Gastrocnemius medialis (tissue), 4 donors: ENCODE measurements around the gene TMEM218. TPM values are rescaled to one million over a fixed set of nuclear protein-coding genes. Genes with fewer than 3 reads are reported as not detected.
A peak's percentile ranks its signal among the peaks of the same experiment; 100 is the strongest.

Experiments
- ATAC-seq, 2 donors: fragments of 150-250 bp; one replicate each; pipeline ENCODE4 v1.9.1; 2016
- DNase-seq, 2 donors: peaks; one replicate each; pipeline ENCODE4 v3.0.0-alpha.2; 2019
- H3K27ac ChIP-seq, 4 donors: fragments of 200-600 bp; sonication (generic); 1 replicate in 1 of 4; 2 replicates in 3 of 4; pipeline ENCODE4 v1.5.1; 2016 to 2018; ENCODE audit warnings: mild to moderate bottlenecking in 2 of 4, moderate library complexity in 1 of 4
- H3K27me3 ChIP-seq, 3 donors: fragments of 200-600 bp; sonication (generic) in 2 of 3; 1 replicate in 1 of 3; 2 replicates in 2 of 3; pipeline versions ENCODE4 v1.5.1 to v1.6.0; 2016 to 2019; ENCODE audit warnings: mild to moderate bottlenecking in 1 of 3, moderate library complexity in 1 of 3
- H3K36me3 ChIP-seq, 2 donors: fragments of 200-600 bp; sonication (generic) in 1 of 2; one replicate each; pipeline ENCODE4 v1.5.1; 2017 to 2018
- H3K4me1 ChIP-seq, 2 donors: fragments of 200-600 bp; sonication (generic) in 1 of 2; one replicate each; pipeline ENCODE4 v1.5.1; 2016 to 2017; ENCODE audit warnings: mild to moderate bottlenecking in 2 of 2
- H3K4me3 ChIP-seq, 4 donors: fragments of 200-600 bp; sonication (generic) in 3 of 4; 1 replicate in 1 of 4; 2 replicates in 3 of 4; pipeline ENCODE4 v1.5.1; 2016 to 2019; ENCODE audit warnings: mild to moderate bottlenecking in 2 of 4
- H3K9me3 ChIP-seq, 3 donors: fragments of 200-600 bp; sonication (generic) in 2 of 3; 1 replicate in 1 of 3; 2 replicates in 2 of 3; pipeline ENCODE4 v1.5.1; 2016 to 2019
- POLR2A ChIP-seq, 2 donors: fragments of 450-650 bp; IDR thresholded peaks; one replicate each; pipeline ENCODE4 v1.6.1; 2017; ENCODE audit warnings: antibody characterized with exemption in 2 of 2, mild to moderate bottlenecking in 2 of 2, moderate library complexity in 2 of 2
- in situ Hi-C, 4 donors: fragments of 200-750 bp; cut with MboI; loops; one replicate each; pipeline versions ENCODE4 v1.15.0 to v1.8.0; 2017; ENCODE audit warnings: low sequenced_read_pairs in 4 of 4
- intact Hi-C: fragments of 100-400 bp; cut with DNase I; formaldehyde crosslinking; loops from one replicate; pipeline ENCODE4 v1.15.1; 2023; ENCODE audit warnings: low total_unique reads
- total RNA-seq, 4 donors: library from RNA; depleted of rRNA; stranded (reverse); fragments of >200 nt; gene quantifications; one replicate each; pipeline versions ENCODE4 v1.1.0 to v1.2.3, GENCODE V29; 2016
- TF ChIP-seq, protein P1 (sequence below), 5 experiments: fragments of 450-650 bp in 3 of 5; fragments of 200-600 bp in 2 of 5; sonication (generic) in 2 of 5; IDR thresholded peaks in 4 of 5; conservative IDR thresholded peaks in 1 of 5; 1 replicate in 4 of 5; 2 replicates in 1 of 5; pipeline ENCODE4 v1.5.1; 2016 to 2019; ENCODE audit warnings: antibody characterized with exemption in 5 of 5, mild to moderate bottlenecking in 3 of 5, moderate library complexity in 3 of 5

The TMEM218 gene
- total RNA-seq, 4 donors from 2014 or later = 6.3 to 11.2 (median 9.4) TPM

DNA sequence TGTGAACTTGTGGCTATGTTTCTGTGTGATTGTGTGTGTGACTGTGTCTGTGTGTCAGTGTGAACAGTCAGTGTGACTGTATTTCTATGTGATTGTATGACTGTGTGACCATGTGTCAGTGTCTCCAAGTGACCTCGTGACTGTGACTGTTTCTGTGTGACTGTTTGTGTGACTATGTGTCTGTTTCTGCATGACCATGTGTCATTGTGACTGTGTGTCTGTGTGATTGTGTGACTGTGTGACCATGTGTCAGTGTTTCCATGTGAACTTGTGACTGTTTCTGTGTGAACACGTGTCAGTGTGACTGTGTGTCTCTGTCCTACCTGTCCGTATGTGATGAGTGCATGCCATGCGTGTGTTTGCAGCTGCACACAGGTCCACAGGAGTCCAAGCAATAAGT is 44.3 kb upstream of the TMEM218 start:
- no peak for DNase-seq

DNA sequence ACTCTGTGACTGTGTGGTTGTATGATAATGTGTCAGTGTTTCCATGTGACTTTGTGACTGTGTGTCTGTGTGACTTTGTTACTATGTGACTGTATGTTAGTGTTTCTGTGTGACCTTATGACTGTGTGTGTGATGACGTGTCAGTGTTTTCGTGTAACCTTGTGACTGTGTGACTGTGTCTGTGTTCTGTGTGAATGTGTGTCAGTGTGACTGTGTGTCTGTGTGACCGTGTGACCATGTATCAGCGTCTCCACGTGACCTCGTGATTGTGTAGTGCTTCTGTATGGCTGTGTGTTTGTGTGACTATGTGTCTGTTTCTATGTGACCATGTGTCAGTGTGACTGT is 43.6 kb upstream of the TMEM218 start:
- ATAC-seq (no peak), DNase-seq (no peak)
- TF ChIP-seq, protein P1, sequence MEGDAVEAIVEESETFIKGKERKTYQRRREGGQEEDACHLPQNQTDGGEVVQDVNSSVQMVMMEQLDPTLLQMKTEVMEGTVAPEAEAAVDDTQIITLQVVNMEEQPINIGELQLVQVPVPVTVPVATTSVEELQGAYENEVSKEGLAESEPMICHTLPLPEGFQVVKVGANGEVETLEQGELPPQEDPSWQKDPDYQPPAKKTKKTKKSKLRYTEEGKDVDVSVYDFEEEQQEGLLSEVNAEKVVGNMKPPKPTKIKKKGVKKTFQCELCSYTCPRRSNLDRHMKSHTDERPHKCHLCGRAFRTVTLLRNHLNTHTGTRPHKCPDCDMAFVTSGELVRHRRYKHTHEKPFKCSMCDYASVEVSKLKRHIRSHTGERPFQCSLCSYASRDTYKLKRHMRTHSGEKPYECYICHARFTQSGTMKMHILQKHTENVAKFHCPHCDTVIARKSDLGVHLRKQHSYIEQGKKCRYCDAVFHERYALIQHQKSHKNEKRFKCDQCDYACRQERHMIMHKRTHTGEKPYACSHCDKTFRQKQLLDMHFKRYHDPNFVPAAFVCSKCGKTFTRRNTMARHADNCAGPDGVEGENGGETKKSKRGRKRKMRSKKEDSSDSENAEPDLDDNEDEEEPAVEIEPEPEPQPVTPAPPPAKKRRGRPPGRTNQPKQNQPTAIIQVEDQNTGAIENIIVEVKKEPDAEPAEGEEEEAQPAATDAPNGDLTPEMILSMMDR (IDR thresholded peaks at IDR 0.05 in 4 of 5, conservative IDR thresholded peaks at IDR 0.05 in 1 of 5) = no peak
- no peak for TF ChIP-seq POLR2A (IDR thresholded peaks at IDR 0.05)
- Histone ChIP-seq H3K9me3 (no peaks in the 10 kb centered on the region), H3K27me3 (no peaks in the 10 kb centered on the region), H3K27ac (no peak overlapping the region), H3K36me3 (no peaks in the 10 kb centered on the region), H3K4me3 (no peak overlapping the region), H3K4me1 (no peaks in the 10 kb centered on the region)
- intact Hi-C loops (no loop called here), in situ Hi-C loops (no loop called here)

More for the DNA sequence above, 44.3 kb upstream of the TMEM218 start:
- Histone ChIP-seq H3K27ac (no peak overlapping the region), H3K9me3 (no peaks in the 10 kb centered on the region), H3K27me3 (no peaks in the 10 kb centered on the region), H3K4me3 (no peak overlapping the region), H3K4me1 (no peaks in the 10 kb centered on the region), H3K36me3 (no peaks in the 10 kb centered on the region)
- no peak for ATAC-seq
- in situ Hi-C loops = no loop called here
- intact Hi-C loops = no loop called here
- no peak for TF ChIP-seq POLR2A (IDR thresholded peaks at IDR 0.05)
- TF ChIP-seq, protein P1 (IDR thresholded peaks at IDR 0.05 in 4 of 5, conservative IDR thresholded peaks at IDR 0.05 in 1 of 5) = no peak

DNA sequence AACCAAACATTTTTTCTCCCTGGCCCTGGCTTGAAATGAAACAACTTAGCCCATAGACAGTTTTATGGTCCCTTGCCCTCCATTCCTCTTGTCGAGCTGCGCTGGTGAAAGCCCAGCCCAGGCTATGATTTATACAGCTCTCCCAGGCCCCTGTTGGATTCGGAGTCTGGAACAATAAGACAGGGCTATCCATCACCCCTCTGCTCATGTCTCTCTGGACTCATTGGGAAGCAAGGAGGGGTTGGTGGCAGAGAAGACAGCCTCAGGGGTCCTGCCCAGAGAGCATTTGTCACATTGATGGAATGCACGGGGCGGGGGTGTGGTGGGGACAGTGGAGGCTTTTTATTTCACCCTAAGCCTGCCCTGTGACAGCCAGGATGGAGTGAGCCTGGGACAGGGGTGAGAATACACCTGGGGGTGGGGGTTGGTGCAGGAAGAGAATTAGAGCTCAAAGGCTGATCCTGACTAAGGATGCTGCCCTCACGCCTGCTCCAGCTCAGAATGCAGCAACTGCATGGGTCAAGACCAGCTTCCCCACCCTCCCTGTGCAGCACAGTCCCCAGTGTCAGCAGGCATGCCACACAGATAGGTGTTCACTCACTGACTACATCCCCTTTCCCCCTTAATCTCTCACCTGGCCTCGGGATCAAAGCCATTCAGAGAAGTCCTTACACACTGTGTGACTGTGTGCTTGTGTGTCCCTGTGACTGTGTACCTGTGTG is 43.1 kb upstream of the TMEM218 start:
- ATAC-seq (no peak), DNase-seq (no peak)
- Histone ChIP-seq H3K27ac (no peak overlapping the region), H3K27me3 (no peaks in the 10 kb centered on the region), H3K4me3 (no peak overlapping the region), H3K36me3 (no peaks in the 10 kb centered on the region), H3K4me1 (no peaks in the 10 kb centered on the region), H3K9me3 (no peaks in the 10 kb centered on the region)
- in situ Hi-C loops = no loop called here
- TF ChIP-seq, protein P1 (IDR thresholded peaks at IDR 0.05 in 4 of 5, conservative IDR thresholded peaks at IDR 0.05 in 1 of 5) = no peak
- TF ChIP-seq POLR2A (IDR thresholded peaks at IDR 0.05) = no peak
- intact Hi-C loops = no loop called here

DNA sequence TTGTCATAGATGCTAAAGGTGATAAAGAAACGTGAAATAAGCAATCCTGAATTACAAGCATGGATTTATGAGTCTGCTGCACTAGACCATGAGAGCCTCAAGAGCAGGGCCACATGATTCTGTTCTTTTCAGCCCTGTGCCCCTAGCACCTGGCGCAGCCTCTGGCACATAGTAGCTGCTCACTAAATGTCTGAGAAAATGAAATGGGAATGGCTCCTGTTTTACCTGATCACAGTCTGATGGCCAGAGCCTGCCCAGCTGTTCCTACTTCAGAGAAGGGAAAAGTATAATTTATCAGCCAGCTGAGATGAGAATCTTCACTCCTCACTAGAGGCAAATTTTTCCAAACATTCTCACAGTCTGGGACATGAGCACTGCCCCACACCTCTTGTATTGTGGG is 42.4 kb upstream of the TMEM218 start:
- Histone ChIP-seq H3K4me1 (no peaks in the 10 kb centered on the region), H3K4me3 (no peak overlapping the region), H3K27me3 (no peaks in the 10 kb centered on the region), H3K27ac (no peak overlapping the region), H3K36me3 (no peaks in the 10 kb centered on the region), H3K9me3 (no peaks in the 10 kb centered on the region)
- TF ChIP-seq POLR2A (IDR thresholded peaks at IDR 0.05) = no peak
- TF ChIP-seq, protein P1 (IDR thresholded peaks at IDR 0.05 in 4 of 5, conservative IDR thresholded peaks at IDR 0.05 in 1 of 5) = no peak
- no peak for DNase-seq
- no peak for ATAC-seq
- intact Hi-C loops = no loop called here
- in situ Hi-C loops = no loop called here

DNA sequence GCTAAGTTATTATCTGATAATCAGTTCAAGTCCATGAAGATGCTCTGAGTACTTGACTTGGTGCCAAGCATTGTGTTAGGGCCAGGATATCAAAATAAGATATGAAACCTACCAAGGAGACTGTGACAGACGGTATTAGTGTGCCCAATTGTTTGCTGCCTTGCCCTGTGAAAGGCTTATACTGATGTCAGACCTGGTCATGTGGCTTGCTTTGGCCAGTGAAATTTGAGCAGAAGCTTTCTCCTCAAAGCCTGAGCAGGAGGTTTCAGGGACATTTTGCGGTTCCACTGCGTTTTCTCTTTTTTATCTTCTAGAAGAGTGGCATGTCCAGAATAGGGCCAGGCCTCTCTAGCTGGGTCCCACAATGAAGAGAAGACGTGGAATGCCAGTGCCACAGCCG is 37.3 kb upstream of the TMEM218 start:
- DNase-seq (no peak), ATAC-seq (no peak)
- Histone ChIP-seq H3K36me3 (no peaks in the 10 kb centered on the region), H3K27ac (peak overlapping the region in 2 of 4 donors; percentile 13 to 29), H3K27me3 (no peaks in the 10 kb centered on the region), H3K4me1 (peaks cover 14 to 17% of the 10 kb centered on the region in 2 donors), H3K4me3 (no peak overlapping the region), H3K9me3 (no peaks in the 10 kb centered on the region)
- intact Hi-C loops = no loop called here
- no peak for TF ChIP-seq POLR2A (IDR thresholded peaks at IDR 0.05)
- TF ChIP-seq, protein P1 (IDR thresholded peaks at IDR 0.05 in 4 of 5, conservative IDR thresholded peaks at IDR 0.05 in 1 of 5) = no peak
- in situ Hi-C loops = loop anchor here in 3 of 4 donors (10.0 to 25.0 kb wide), 2 partner anchors 184 to 186 kb away; partner anchors contain the start of gene CCDC15 (in 1 of the 3)
